Esophagus muscularis mucosa (tissue), 4 donors: Measurements from ENCODE around the gene SOST. TPM values are rescaled to one million over a fixed set of nuclear protein-coding genes. Genes with fewer than 3 reads are reported as not detected.

Experiments
- DNase-seq: peaks from one replicate; pipeline ENCODE4 v3.0.0-alpha.2; 2017; ENCODE audit errors: extremely low spot score
- H3K27ac ChIP-seq, 4 donors: fragments of 200-600 bp; sonication (generic); replicated peaks in 1 of 4; 1 replicate in 3 of 4; 2 replicates in 1 of 4; pipeline ENCODE4 v1.5.1; 2016 to 2019; ENCODE audit warnings: mild to moderate bottlenecking in 1 of 4
- H3K27me3 ChIP-seq, 4 donors: fragments of 200-600 bp; sonication (generic); one replicate each; pipeline versions ENCODE4 v1.5.1 to v1.6.0; 2016 to 2019
- H3K36me3 ChIP-seq, 4 donors: fragments of 200-600 bp; sonication (generic); one replicate each; pipeline ENCODE4 v1.5.1; 2016 to 2019
- H3K4me1 ChIP-seq, 4 donors: fragments of 200-600 bp; sonication (generic); one replicate each; pipeline ENCODE4 v1.5.1; 2016 to 2019
- H3K4me3 ChIP-seq, 4 donors: fragments of 200-600 bp; sonication (generic); 1 replicate in 2 of 4; 2 replicates in 2 of 4; pipeline ENCODE4 v1.5.1; 2016 to 2019; ENCODE audit warnings: mild to moderate bottlenecking in 4 of 4, moderate library complexity in 1 of 4
- H3K9me3 ChIP-seq, 4 donors: fragments of 200-600 bp; sonication (generic); 1 replicate in 3 of 4; 2 replicates in 1 of 4; pipeline ENCODE4 v1.5.1; 2016 to 2019
- EP300 ChIP-seq: sonication (generic); formaldehyde crosslinking; IDR thresholded peaks from one replicate; pipeline ENCODE4 v1.6.1; 2017; ENCODE audit warnings: antibody characterized with exemption
- POLR2A ChIP-seq: fragments of 450-650 bp; IDR thresholded peaks from one replicate; pipeline ENCODE4 v1.6.1; 2017; ENCODE audit warnings: antibody characterized with exemption, moderate library complexity, mild to moderate bottlenecking, low read depth
- POLR2AphosphoS5 ChIP-seq, 2 donors: sonication (generic); formaldehyde crosslinking; IDR thresholded peaks; one replicate each; pipeline ENCODE4 v1.6.1; 2017; ENCODE audit warnings: antibody characterized with exemption in 2 of 2
- WGBS: methylation state at CpG from one replicate; pipeline ENCODE4 v1.1.5; 2018; 5-methylcytosine and 5-hydroxymethylcytosine counted together
- intact Hi-C: fragments of 100-400 bp; cut with DNase I; formaldehyde crosslinking; loops from one replicate; pipeline ENCODE4 v1.15.1; 2023
- total RNA-seq, 4 donors: library from RNA; depleted of rRNA; stranded (reverse); fragments of >200 nt; gene quantifications; one replicate each; pipeline versions ENCODE4 v1.1.0 to v1.2.1, GENCODE V29; 2016
- TF ChIP-seq, protein P1 (sequence below), 3 experiments: fragments of 200-600 bp in 2 of 3; fragments of 450-650 bp in 1 of 3; sonication (generic) in 2 of 3; IDR thresholded peaks; one replicate each; pipeline ENCODE4 v1.5.1; 2017 to 2019; ENCODE audit warnings: antibody characterized with exemption in 3 of 3, mild to moderate bottlenecking in 2 of 3, moderate library complexity in 1 of 3

The SOST gene
- total RNA-seq, 4 donors from 2014 or later: not detected

DNA sequence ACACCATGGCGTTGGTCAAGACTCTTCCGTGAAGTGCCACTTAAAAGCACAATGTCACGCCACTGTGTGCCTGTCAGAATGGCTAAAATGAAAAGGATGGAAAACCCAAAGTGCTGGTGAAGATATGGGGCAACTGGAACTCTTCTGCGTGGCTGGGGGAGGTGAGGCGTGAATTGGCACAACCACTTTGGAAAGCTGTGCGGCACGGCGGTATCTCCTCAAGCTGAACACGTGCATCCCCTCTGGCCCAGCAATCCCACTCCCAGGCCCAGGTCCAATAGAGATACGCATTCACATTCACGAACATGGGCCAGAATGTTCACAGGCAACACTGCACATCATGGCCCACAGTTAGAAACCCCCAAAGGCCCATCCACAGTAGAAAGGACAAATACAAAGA is 11.3 kb upstream of the SOST start:
- 92% methylated on average over 11 of the region's 11 CpGs for WGBS
- TF ChIP-seq, protein P1, sequence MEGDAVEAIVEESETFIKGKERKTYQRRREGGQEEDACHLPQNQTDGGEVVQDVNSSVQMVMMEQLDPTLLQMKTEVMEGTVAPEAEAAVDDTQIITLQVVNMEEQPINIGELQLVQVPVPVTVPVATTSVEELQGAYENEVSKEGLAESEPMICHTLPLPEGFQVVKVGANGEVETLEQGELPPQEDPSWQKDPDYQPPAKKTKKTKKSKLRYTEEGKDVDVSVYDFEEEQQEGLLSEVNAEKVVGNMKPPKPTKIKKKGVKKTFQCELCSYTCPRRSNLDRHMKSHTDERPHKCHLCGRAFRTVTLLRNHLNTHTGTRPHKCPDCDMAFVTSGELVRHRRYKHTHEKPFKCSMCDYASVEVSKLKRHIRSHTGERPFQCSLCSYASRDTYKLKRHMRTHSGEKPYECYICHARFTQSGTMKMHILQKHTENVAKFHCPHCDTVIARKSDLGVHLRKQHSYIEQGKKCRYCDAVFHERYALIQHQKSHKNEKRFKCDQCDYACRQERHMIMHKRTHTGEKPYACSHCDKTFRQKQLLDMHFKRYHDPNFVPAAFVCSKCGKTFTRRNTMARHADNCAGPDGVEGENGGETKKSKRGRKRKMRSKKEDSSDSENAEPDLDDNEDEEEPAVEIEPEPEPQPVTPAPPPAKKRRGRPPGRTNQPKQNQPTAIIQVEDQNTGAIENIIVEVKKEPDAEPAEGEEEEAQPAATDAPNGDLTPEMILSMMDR (IDR thresholded peaks at IDR 0.05): no peak
- TF ChIP-seq EP300 (no peak), POLR2AphosphoS5 (IDR thresholded peaks at IDR 0.05) (no peak)
- Histone ChIP-seq H3K4me3 (no peak overlapping the region), H3K27ac (no peak overlapping the region), H3K9me3 (no peaks in the 10 kb centered on the region), H3K27me3 (no peaks in the 10 kb centered on the region), H3K36me3 (peaks cover 54 to 91% (median 78%) of the 10 kb centered on the region in 4 donors), H3K4me1 (peaks cover 13 to 28% (median 22%) of the 10 kb centered on the region in 4 donors)
- DNase-seq: no peak
- intact Hi-C loops: no loop called here

DNA sequence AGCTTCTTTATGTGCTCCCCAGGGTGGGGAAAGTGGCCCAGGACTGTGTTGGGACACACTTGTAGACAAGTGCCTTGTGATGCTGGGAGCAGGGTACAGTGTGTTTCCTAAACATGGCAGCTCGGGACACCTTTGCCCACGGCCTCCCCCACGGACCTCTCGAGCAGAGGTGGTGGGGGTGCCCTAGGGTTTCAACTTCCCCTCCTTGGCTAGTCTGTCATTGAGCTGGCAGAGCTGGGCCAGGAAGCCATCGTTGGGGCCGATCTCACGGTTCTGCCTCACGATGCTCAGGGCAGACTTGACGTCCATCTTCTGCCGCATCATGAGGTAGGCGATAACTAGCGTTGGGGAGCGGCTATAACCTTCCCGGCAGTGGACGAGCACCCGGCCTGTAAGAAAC is 10.8 kb upstream of the SOST start:
- H3K36me3 ChIP-seq: peaks cover 50 to 86% (median 74%) of the 10 kb centered on the region in 4 donors
- no peaks in the 10 kb centered on the region for H3K27me3 ChIP-seq
- no peak overlapping the region for H3K4me3 ChIP-seq
- intact Hi-C loops: no loop called here
- H3K27ac ChIP-seq: peak overlapping the region in 2 of 4 donors; percentile 18 to 33
- peaks cover 16 to 32% (median 21%) of the 10 kb centered on the region in 4 donors for H3K4me1 ChIP-seq
- no peaks in the 10 kb centered on the region for H3K9me3 ChIP-seq
- TF ChIP-seq POLR2AphosphoS5 (IDR thresholded peaks at IDR 0.05): no peak
- TF ChIP-seq, protein P1 (IDR thresholded peaks at IDR 0.05): no peak
- no peak for TF ChIP-seq EP300
- no peak for TF ChIP-seq POLR2A
- no peak for DNase-seq
- 90% methylated on average over 16 of the region's 16 CpGs for WGBS

DNA sequence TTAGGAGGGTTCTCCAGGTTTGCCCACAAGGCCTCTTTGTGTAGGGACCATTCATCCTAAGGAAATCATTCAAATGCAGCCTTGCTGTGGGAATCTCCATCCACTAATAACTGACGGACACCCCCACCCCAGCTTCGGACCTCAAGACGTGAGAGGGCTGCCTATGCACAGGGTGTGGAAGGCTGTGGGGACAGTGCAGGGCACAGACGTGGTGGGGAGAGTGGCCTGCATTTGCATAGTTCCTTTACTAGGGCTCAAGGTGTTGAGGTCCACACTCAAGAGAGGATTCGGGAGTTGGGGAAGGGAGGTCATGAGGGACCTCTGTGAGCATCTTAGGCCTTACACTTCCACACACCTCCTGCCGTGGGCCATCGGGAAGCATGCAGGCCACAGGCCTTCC is 10.4 kb upstream of the SOST start:
- TF ChIP-seq POLR2AphosphoS5 (IDR thresholded peaks at IDR 0.05) (no peak), POLR2A (no peak), EP300 (no peak)
- TF ChIP-seq, protein P1 (IDR thresholded peaks at IDR 0.05): no peak
- H3K27me3 ChIP-seq: no peaks in the 10 kb centered on the region
- peak overlapping the region in 2 of 4 donors; percentile 18 to 33 for H3K27ac ChIP-seq
- no peaks in the 10 kb centered on the region for H3K9me3 ChIP-seq
- no peak overlapping the region for H3K4me3 ChIP-seq
- DNase-seq: no peak
- 75% methylated on average over 7 of the region's 7 CpGs for WGBS
- H3K36me3 ChIP-seq: peaks cover 46 to 81% (median 70%) of the 10 kb centered on the region in 4 donors
- H3K4me1 ChIP-seq: peaks cover 16 to 36% (median 22%) of the 10 kb centered on the region in 4 donors
- intact Hi-C loops: no loop called here

DNA sequence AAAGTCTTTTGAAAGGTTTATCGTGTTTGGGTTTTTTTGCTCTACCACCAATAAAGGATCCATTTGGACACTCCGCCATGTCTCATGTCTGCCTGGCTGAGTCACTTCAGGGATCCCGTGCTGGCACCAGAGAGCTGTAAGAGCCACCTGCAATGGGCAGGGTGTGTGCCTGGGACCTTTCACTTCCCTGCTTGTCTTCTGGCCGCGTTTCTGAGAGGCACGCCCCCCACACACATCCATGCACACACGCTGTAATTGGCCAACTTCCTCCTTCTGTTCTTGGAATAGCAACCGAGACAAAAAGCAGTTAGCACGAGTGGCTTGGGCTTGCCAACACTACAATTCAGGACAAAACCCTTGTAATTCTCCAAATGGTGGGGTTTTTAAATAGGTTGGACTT is 9.8 kb upstream of the SOST start:
- H3K36me3 ChIP-seq: peaks cover 41 to 76% (median 64%) of the 10 kb centered on the region in 4 donors
- H3K27ac ChIP-seq: peak overlapping the region in 1 of 4 donors; percentile 33
- H3K9me3 ChIP-seq: no peaks in the 10 kb centered on the region
- DNase-seq: no peak
- no peak overlapping the region for H3K4me3 ChIP-seq
- intact Hi-C loops: no loop called here
- 68% methylated on average over 6 of the region's 9 CpGs for WGBS
- H3K27me3 ChIP-seq: no peaks in the 10 kb centered on the region
- peaks cover 16 to 38% (median 20%) of the 10 kb centered on the region in 4 donors for H3K4me1 ChIP-seq
- TF ChIP-seq EP300 (no peak), POLR2AphosphoS5 (IDR thresholded peaks at IDR 0.05) (peak in 1 of 2 donors; percentile 61)
- TF ChIP-seq, protein P1 (IDR thresholded peaks at IDR 0.05): no peak

DNA sequence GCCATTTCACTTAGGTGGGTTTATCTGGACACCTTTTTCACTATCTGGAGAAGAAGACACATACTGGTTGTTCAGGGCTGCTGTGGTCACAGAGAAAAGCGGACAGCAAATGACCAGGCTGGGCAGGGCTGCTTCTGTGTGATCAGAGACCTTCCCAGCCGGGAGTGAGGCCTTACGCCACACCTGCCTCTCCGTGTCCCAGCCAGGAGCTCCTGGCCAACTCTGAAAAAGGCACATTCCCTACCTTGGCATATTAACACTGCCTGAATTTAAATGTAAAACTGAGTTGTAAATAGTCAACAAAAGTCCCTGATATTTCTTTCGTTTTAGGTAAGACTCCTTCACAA is 9.1 kb upstream of the SOST start:
- TF ChIP-seq, protein P1 (IDR thresholded peaks at IDR 0.05): no peak
- TF ChIP-seq EP300: no peak
- no peak for TF ChIP-seq POLR2A
- TF ChIP-seq POLR2AphosphoS5 (IDR thresholded peaks at IDR 0.05): no peak
- intact Hi-C loops: no loop called here
- H3K27me3 ChIP-seq: no peaks in the 10 kb centered on the region
- peaks cover 34 to 69% (median 57%) of the 10 kb centered on the region in 4 donors for H3K36me3 ChIP-seq
- H3K4me3 ChIP-seq: no peak overlapping the region
- H3K4me1 ChIP-seq: peaks cover 13 to 33% (median 20%) of the 10 kb centered on the region in 4 donors
- H3K27ac ChIP-seq: no peak overlapping the region
- 75% methylated on average over 5 of the region's 5 CpGs for WGBS
- DNase-seq: no peak
- no peaks in the 10 kb centered on the region for H3K9me3 ChIP-seq
